GM23338 (cell line): ENCODE results near the gene ZNF516. TPM values are rescaled to one million over a fixed set of nuclear protein-coding genes. Genes with fewer than 3 reads are reported as not detected.

Experiments used
- ATAC-seq: fragments of 200-7000 bp; cut with Tn5 transposase; 3 replicates; pipeline ENCODE4 v1.9.1; 2020
- DNase-seq: peaks from one replicate; pipeline ENCODE4 v3.0.0-alpha.2; 2015; ENCODE audit warnings: low spot score
- H2AFZ ChIP-seq: fragments of 200-600 bp; sonication (generic); 2 replicates; pipeline ENCODE4 v1.8.0; 2016; ENCODE audit warnings: antibody characterized with exemption, mild to moderate bottlenecking, moderate library complexity
- H3F3A ChIP-seq: fragments of 200-600 bp; sonication (generic); replicated peaks from 2 replicates; pipeline ENCODE4 v1.8.0; 2017; ENCODE audit warnings: antibody characterized with exemption, mixed run types, low read depth
- H3K27ac ChIP-seq: fragments of 200-600 bp; sonication (generic); 2 replicates; pipeline ENCODE4 v1.6.1; 2016; ENCODE audit warnings: low read depth
- H3K27me3 ChIP-seq: fragments of 200-600 bp; sonication (generic); 2 replicates; pipeline ENCODE4 v1.8.0; 2016; ENCODE audit warnings: mild to moderate bottlenecking, mixed run types, moderate library complexity; ENCODE audit not compliant: insufficient read depth
- H3K36me3 ChIP-seq: fragments of 200-600 bp; sonication (generic); 2 replicates; pipeline ENCODE4 v1.8.0; 2016; ENCODE audit warnings: mild to moderate bottlenecking; ENCODE audit not compliant: insufficient read depth
- H3K4me1 ChIP-seq: fragments of 200-600 bp; sonication (generic); 2 replicates; pipeline ENCODE4 v1.8.0; 2016; ENCODE audit warnings: mild to moderate bottlenecking, moderate library complexity; ENCODE audit not compliant: insufficient read depth
- H3K4me2 ChIP-seq: fragments of 200-600 bp; sonication (generic); 2 replicates; pipeline ENCODE4 v1.7.1; 2017; ENCODE audit warnings: mixed run types
- H3K4me3 ChIP-seq: fragments of 200-600 bp; sonication (generic); 2 replicates; pipeline ENCODE4 v1.6.1; 2016; ENCODE audit warnings: mixed run types
- H3K79me2 ChIP-seq: fragments of 200-600 bp; sonication (generic); replicated peaks from 2 replicates; pipeline ENCODE4 v1.8.0; 2017; ENCODE audit warnings: mild to moderate bottlenecking; ENCODE audit not compliant: insufficient read depth
- H3K9me2 ChIP-seq: fragments of 200-600 bp; sonication (generic); 2 replicates; pipeline ENCODE4 v1.8.0; 2017; ENCODE audit not compliant: insufficient read depth
- H4K20me1 ChIP-seq: fragments of 200-600 bp; sonication (generic); replicated peaks from 2 replicates; pipeline ENCODE4 v1.8.0; 2017; ENCODE audit warnings: mild to moderate bottlenecking; ENCODE audit not compliant: insufficient read depth
- H3K27ac Mint-ChIP-seq: 2 replicates; pipeline ENCODE4 v1.8.0; 2020; ENCODE audit warnings: inconsistent platforms, mild to moderate bottlenecking, moderate library complexity, mixed read lengths
- H3K27me3 Mint-ChIP-seq: 3 replicates; pipeline ENCODE4 v1.8.0; 2022; ENCODE audit warnings: low read depth, mild to moderate bottlenecking, moderate library complexity, mixed read lengths, inconsistent platforms; ENCODE audit not compliant: insufficient read depth, poor library complexity
- H3K36me3 Mint-ChIP-seq: 3 replicates; pipeline ENCODE4 v1.8.0; 2021; ENCODE audit warnings: low read depth, mild to moderate bottlenecking, inconsistent platforms, moderate library complexity, mixed read lengths
- H3K4me1 Mint-ChIP-seq: 3 replicates; pipeline ENCODE4 v1.8.0; 2020; ENCODE audit warnings: mild to moderate bottlenecking, inconsistent platforms, mixed read lengths
- H3K4me3 Mint-ChIP-seq: 3 replicates; pipeline ENCODE4 v1.8.0; 2021; ENCODE audit warnings: moderate library complexity, mild to moderate bottlenecking, inconsistent platforms, mixed read lengths
- H3K9me3 Mint-ChIP-seq: 3 replicates; pipeline ENCODE4 v1.8.0; 2020; ENCODE audit warnings: moderate library complexity, mild to moderate bottlenecking, inconsistent platforms, mixed read lengths
- CREB1 ChIP-seq: fragments of 250-450 bp; sonication (Bioruptor Pico); IDR thresholded peaks from 2 replicates; pipeline ENCODE4 v1.5.0; 2020; ENCODE audit warnings: low read depth, mild to moderate bottlenecking, moderate library complexity
- CTCF ChIP-seq, 2 experiments: fragments of 200-600 bp in 1 of 2; sonication (generic) in 1 of 2; conservative IDR thresholded peaks; 2 replicates each; pipeline versions ENCODE4 v1.5.1 to v1.6.1; 2016 to 2017; ENCODE audit warnings: antibody characterized with exemption in 2 of 2, low read depth in 2 of 2, mild to moderate bottlenecking in 2 of 2, moderate library complexity in 1 of 2
- ETS1 ChIP-seq: IDR thresholded peaks from 2 replicates; pipeline ENCODE4 v1.6.1; 2016; ENCODE audit warnings: antibody characterized with exemption
- EZH2 ChIP-seq: fragments of 200-600 bp; sonication (generic); IDR thresholded peaks from one replicate; pipeline ENCODE4 v1.8.0; 2017; ENCODE audit warnings: antibody characterized with exemption, mild to moderate bottlenecking, low read depth; ENCODE audit not compliant: unreplicated experiment
- NANOG ChIP-seq: IDR thresholded peaks from 2 replicates; pipeline ENCODE4 v1.6.1; 2016; ENCODE audit warnings: antibody characterized with exemption, borderline replicate concordance
- POLR2AphosphoS5 ChIP-seq: IDR thresholded peaks from 2 replicates; pipeline ENCODE4 v1.6.1; 2016; ENCODE audit warnings: antibody characterized with exemption, low read depth
- REST ChIP-seq: IDR thresholded peaks from one replicate; pipeline ENCODE4 v1.6.1; 2018; ENCODE audit warnings: antibody characterized with exemption; ENCODE audit not compliant: unreplicated experiment
- ZNF114 ChIP-seq: fragments of 250-450 bp; sonication (Bioruptor Pico); IDR thresholded peaks from 2 replicates; pipeline ENCODE4 v1.5.0; 2020; ENCODE audit warnings: mild to moderate bottlenecking, moderate library complexity
- ZNF462 ChIP-seq: fragments of 250-450 bp; sonication (Bioruptor Pico); IDR thresholded peaks from 2 replicates; pipeline ENCODE4 v1.5.0; 2020; ENCODE audit warnings: mild to moderate bottlenecking, moderate library complexity
- polyA plus RNA-seq: library from polyadenylated mRNA; unstranded; fragments of >200 nt; fragmentation: Nextera tagmentation; extraction: Ambion mirVana; gene quantifications from 2 replicates; pipeline ENCODE4 v1.2.1, GENCODE V29; 2016
- total RNA-seq: library from RNA; depleted of rRNA; stranded (reverse); fragments of >200 nt; shearing (Covaris generic); gene quantifications from 2 replicates; pipeline ENCODE4 v1.2.3, GENCODE V29; 2014

The ZNF516 gene
- total and polyA plus RNA-seq, 2 experiments from 2014 or later, result 11.9 to 24.2 TPM

GRCh38 chr18:76361219-76361618 is 133.8 kb downstream of the ZNF516 start:
- Histone ChIP-seq H3K27me3 (no peaks in the 10 kb centered on the region), H3K36me3 (no peaks in the 10 kb centered on the region), H2AFZ (no peak overlapping the region), H3K4me3 (no peak overlapping the region), H4K20me1 (no peaks in the 10 kb centered on the region), H3K4me1 (peaks cover 11% of the 10 kb centered on the region), H3K4me2 (no peak overlapping the region), H3F3A (no peaks in the 10 kb centered on the region), H3K9me2 (no peaks in the 10 kb centered on the region), H3K27ac (no peak overlapping the region), H3K79me2 (no peaks in the 10 kb centered on the region)
- Mint-ChIP-seq H3K9me3 (no peaks in the 10 kb centered on the region), H3K36me3 (peaks cover 8% of the 10 kb centered on the region; the same call in 2 of the 3 replicates), H3K4me1 (peaks cover 22% of the 10 kb centered on the region), H3K4me3 (no peak overlapping the region), H3K27me3 (peaks cover 2% of the 10 kb centered on the region), H3K27ac (0 out of 2 replicates have a peak overlapping the region, but pooled peaks have one; percentile 59)
- DNase-seq (no peak), ATAC-seq (peak; percentile 45; the same call in 1 of the 3 replicates)
- TF ChIP-seq EZH2 (no peak), ETS1 (no peak), CREB1 (CRISPR knock-in tag) (no peak), CTCF (conservative IDR thresholded peaks at IDR 0.05; ENCODE audit: low read depth in 2 of 2) (no peak), REST (no peak), ZNF114 (CRISPR knock-in tag) (no peak)

- Mint-ChIP-seq H3K27ac (no peak overlapping the region), H3K27me3 (no peaks in the 10 kb centered on the region), H3K4me3 (no peak overlapping the region), H3K9me3 (no peaks in the 10 kb centered on the region; the same call in 2 of the 3 replicates), H3K4me1 (peaks cover 16% of the 10 kb centered on the region), H3K36me3 (peaks cover 16% of the 10 kb centered on the region)
- H4K20me1 ChIP-seq, result no peaks in the 10 kb centered on the region
- DNase-seq (no peak), ATAC-seq (peak; percentile 36; the same call in 2 of the 3 replicates)
- no peaks in the 10 kb centered on the region for H3K9me2 ChIP-seq
- no peak overlapping the region for H3K4me2 ChIP-seq
- H3K27ac ChIP-seq, result no peak overlapping the region
- no peaks in the 10 kb centered on the region for H3K27me3 ChIP-seq
- H3K4me1 ChIP-seq, result peaks cover 11% of the 10 kb centered on the region
- H3F3A ChIP-seq, result no peaks in the 10 kb centered on the region
- no peaks in the 10 kb centered on the region for H3K79me2 ChIP-seq
- H3K36me3 ChIP-seq, result no peaks in the 10 kb centered on the region
- no peak overlapping the region for H3K4me3 ChIP-seq
- no peak overlapping the region for H2AFZ ChIP-seq
- no peak for TF ChIP-seq POLR2AphosphoS5
- TF ChIP-seq ZNF114 (CRISPR knock-in tag), result no peak
- no peak for TF ChIP-seq EZH2
- TF ChIP-seq ZNF462 (CRISPR knock-in tag), result no peak
- TF ChIP-seq NANOG, result no peak
These were observed 135.1 kb downstream of the ZNF516 start for GRCh38 chr18:76359909-76360308.
